Upper lobe of left lung (tissue), 4 donors: ENCODE measurements around the gene ELP1.

Source experiments
- EP300 ChIP-seq, 4 donors: sonication (generic); formaldehyde crosslinking; IDR thresholded peaks; one replicate each; pipeline ENCODE4 v1.5.1; 2017; ENCODE audit warnings: antibody characterized with exemption in 4 of 4, control low read depth in 2 of 4
- TF ChIP-seq, protein P1 (sequence below), 6 experiments: fragments of 450-650 bp in 4 of 6; fragments of 200-600 bp in 2 of 6; sonication (generic) in 2 of 6; IDR thresholded peaks; one replicate each; pipeline ENCODE4 v1.5.1; 2016 to 2019; ENCODE audit warnings: antibody characterized with exemption in 6 of 6

DNA sequence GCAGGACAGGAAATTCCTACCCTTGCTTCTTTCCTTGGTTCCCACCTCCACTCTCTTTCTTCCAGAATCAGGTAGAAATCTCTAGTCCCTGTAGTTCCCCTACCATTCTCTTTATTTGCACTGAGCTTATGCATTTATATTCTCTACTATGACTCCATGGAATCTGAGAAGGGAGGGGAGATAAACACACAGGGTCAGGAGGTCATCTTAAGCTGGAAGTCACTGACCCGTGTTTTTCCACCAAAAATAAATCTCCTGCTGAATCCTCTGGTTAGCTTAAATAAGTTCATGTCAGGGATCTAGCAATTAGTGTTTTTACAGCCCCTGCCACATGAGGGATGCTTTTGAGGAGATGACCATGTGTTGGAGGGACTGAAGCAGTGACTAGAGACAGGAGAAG is 81.8 kb downstream of the ELP1 start:
- no peak for TF ChIP-seq EP300 (IDR thresholded peaks at IDR 0.05)
- TF ChIP-seq, protein P1, sequence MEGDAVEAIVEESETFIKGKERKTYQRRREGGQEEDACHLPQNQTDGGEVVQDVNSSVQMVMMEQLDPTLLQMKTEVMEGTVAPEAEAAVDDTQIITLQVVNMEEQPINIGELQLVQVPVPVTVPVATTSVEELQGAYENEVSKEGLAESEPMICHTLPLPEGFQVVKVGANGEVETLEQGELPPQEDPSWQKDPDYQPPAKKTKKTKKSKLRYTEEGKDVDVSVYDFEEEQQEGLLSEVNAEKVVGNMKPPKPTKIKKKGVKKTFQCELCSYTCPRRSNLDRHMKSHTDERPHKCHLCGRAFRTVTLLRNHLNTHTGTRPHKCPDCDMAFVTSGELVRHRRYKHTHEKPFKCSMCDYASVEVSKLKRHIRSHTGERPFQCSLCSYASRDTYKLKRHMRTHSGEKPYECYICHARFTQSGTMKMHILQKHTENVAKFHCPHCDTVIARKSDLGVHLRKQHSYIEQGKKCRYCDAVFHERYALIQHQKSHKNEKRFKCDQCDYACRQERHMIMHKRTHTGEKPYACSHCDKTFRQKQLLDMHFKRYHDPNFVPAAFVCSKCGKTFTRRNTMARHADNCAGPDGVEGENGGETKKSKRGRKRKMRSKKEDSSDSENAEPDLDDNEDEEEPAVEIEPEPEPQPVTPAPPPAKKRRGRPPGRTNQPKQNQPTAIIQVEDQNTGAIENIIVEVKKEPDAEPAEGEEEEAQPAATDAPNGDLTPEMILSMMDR (IDR thresholded peaks at IDR 0.05): no peak
